IMR-90 (cell line): ENCODE results near the gene ANKFY1. TPM values are rescaled to one million over a fixed set of nuclear protein-coding genes. Genes with fewer than 3 reads are reported as not detected.

Experiments used
- ATAC-seq: fragments of 200-7000 bp; cut with Tn5 transposase; 2 replicates; pipeline ENCODE4 v1.9.1; 2020; ENCODE audit warnings: low read depth, mild to moderate bottlenecking, moderate library complexity
- BruUV-seq: library from RNA; stranded (reverse); fragments of 400-500 nt; replicated peaks from 2 replicates; lab custom pipeline; 2021; lab: Mats Ljungman, UMichigan
- CTCF ChIA-PET: fragments of 300-600 bp; formaldehyde crosslinking; extraction: SDS; loops from one replicate; lab custom pipeline; 2021; ENCODE audit warnings: antibody characterized with exemption; lab: Yijun Ruan, JAX
- POLR2A ChIA-PET: fragments of 300-600 bp; sonication (Branson Sonifier 250); formaldehyde crosslinking; loops from one replicate; lab custom pipeline; 2022; ENCODE audit warnings: antibody characterized with exemption; ENCODE audit not compliant: unreplicated experiment; lab: Charles Lee
- DNase-seq: peaks from one replicate; pipeline ENCODE4 v3.0.0; 2013
- H2AFZ ChIP-seq: replicated peaks from 2 replicates; pipeline ENCODE3; 2013; ENCODE audit warnings: low read length, mild to moderate bottlenecking; ENCODE audit not compliant: poor library complexity
- H2AK5ac ChIP-seq: 2 replicates; pipeline ENCODE4 v1.6.1; 2013; ENCODE audit warnings: low read depth, low read length, inconsistent platforms
- H2AK9ac ChIP-seq: replicated peaks from 2 replicates; pipeline ENCODE3; 2013; ENCODE audit warnings: mild to moderate bottlenecking, low read depth, low read length, moderate library complexity; ENCODE audit not compliant: poor library complexity
- H2BK120ac ChIP-seq: 2 replicates; pipeline ENCODE4 v1.6.1; 2013; ENCODE audit warnings: low read depth, low read length, inconsistent platforms
- H2BK15ac ChIP-seq: 3 replicates; pipeline ENCODE4 v1.6.1; 2013; ENCODE audit warnings: low read depth, low read length, inconsistent platforms
- H2BK20ac ChIP-seq: 2 replicates; pipeline ENCODE4 v1.6.1; 2013; ENCODE audit warnings: low read depth, mild to moderate bottlenecking, inconsistent platforms, low read length, moderate library complexity
- H2BK5ac ChIP-seq: 2 replicates; pipeline ENCODE4 v1.6.1; 2013; ENCODE audit warnings: mild to moderate bottlenecking, low read depth, low read length, inconsistent platforms; ENCODE audit not compliant: poor library complexity, severe bottlenecking
- H3K14ac ChIP-seq: replicated peaks from 2 replicates; pipeline ENCODE4 v1.6.1; 2013; ENCODE audit warnings: low read depth, low read length, inconsistent platforms
- H3K18ac ChIP-seq: 2 replicates; pipeline ENCODE4 v1.6.1; 2013; ENCODE audit warnings: low read depth, low read length, control low read depth
- H3K23ac ChIP-seq: 2 replicates; pipeline ENCODE4 v1.6.1; 2013; ENCODE audit warnings: low read depth, low read length, inconsistent platforms
- H3K27ac ChIP-seq: 2 replicates; pipeline ENCODE4 v1.5.1; 2013; ENCODE audit warnings: mild to moderate bottlenecking, control low read depth, low read length; ENCODE audit not compliant: insufficient read depth
- H3K27me3 ChIP-seq: 2 replicates; pipeline ENCODE4 v1.6.1; 2013; ENCODE audit warnings: low read length; ENCODE audit not compliant: control insufficient read depth, insufficient read depth
- H3K36me3 ChIP-seq: 2 replicates; pipeline ENCODE4 v1.6.1; 2013; ENCODE audit warnings: low read length, mixed read lengths; ENCODE audit not compliant: control insufficient read depth, insufficient read depth
- H3K4ac ChIP-seq: 2 replicates; pipeline ENCODE4 v1.6.1; 2013; ENCODE audit warnings: low read depth, low read length, inconsistent platforms
- H3K4me1 ChIP-seq: 2 replicates; pipeline ENCODE4 v1.6.1; 2013; ENCODE audit warnings: low read length, mixed read lengths; ENCODE audit not compliant: control insufficient read depth, insufficient read depth
- H3K4me2 ChIP-seq: 2 replicates; pipeline ENCODE4 v1.6.1; 2013; ENCODE audit warnings: low read depth, mild to moderate bottlenecking, control low read depth, low read length, moderate library complexity
- H3K4me3 ChIP-seq: 2 replicates; pipeline ENCODE4 v1.5.1; 2013; ENCODE audit warnings: low read depth, mild to moderate bottlenecking, control low read depth, low read length, moderate library complexity; ENCODE audit not compliant: insufficient read depth
- H3K56ac ChIP-seq: 2 replicates; pipeline ENCODE4 v1.6.1; 2013; ENCODE audit warnings: low read length, inconsistent platforms; ENCODE audit not compliant: insufficient read depth; ENCODE audit errors: extremely low read depth
- H3K79me1 ChIP-seq, 2 experiments: 2 replicates each; pipeline ENCODE4 v1.6.1; 2013; ENCODE audit warnings: low read length in 2 of 2, inconsistent platforms in 1 of 2, low read depth in 1 of 2
- H3K9ac ChIP-seq: 2 replicates; pipeline ENCODE4 v1.6.1; 2013; ENCODE audit warnings: low read depth, low read length, control low read depth
- H3K9me1 ChIP-seq: 2 replicates; pipeline ENCODE4 v1.6.1; 2013; ENCODE audit warnings: low read length, inconsistent platforms; ENCODE audit not compliant: insufficient read depth
- H3K9me3 ChIP-seq: 2 replicates; pipeline ENCODE4 v1.6.1; 2013; ENCODE audit warnings: low read length; ENCODE audit not compliant: control insufficient read depth, insufficient read depth
- H4K20me1 ChIP-seq: 2 replicates; pipeline ENCODE4 v1.6.1; 2013; ENCODE audit warnings: low read length, inconsistent platforms; ENCODE audit not compliant: insufficient read depth
- H4K5ac ChIP-seq: 2 replicates; pipeline ENCODE4 v1.6.1; 2013; ENCODE audit warnings: mild to moderate bottlenecking, low read depth, low read length, control low read depth
- H4K8ac ChIP-seq, 2 experiments: 2 replicates each; pipeline ENCODE4 v1.6.1; 2013; ENCODE audit warnings: low read depth in 2 of 2, low read length in 2 of 2, control low read depth in 1 of 2, inconsistent platforms in 1 of 2
- H4K91ac ChIP-seq: 2 replicates; pipeline ENCODE4 v1.6.1; 2013; ENCODE audit warnings: low read depth, low read length, inconsistent platforms; ENCODE audit not compliant: insufficient read depth
- BHLHE40 ChIP-seq: fragments of 150-350 bp; IDR thresholded peaks from 2 replicates; pipeline ENCODE4 v1.6.1; 2016; ENCODE audit warnings: mild to moderate bottlenecking, low read depth, low read length
- CTCF ChIP-seq: conservative IDR thresholded peaks from 2 replicates; pipeline ENCODE4 v1.5.1; 2012; ENCODE audit warnings: mild to moderate bottlenecking, low read depth, low read length, improper control_type of control experiment
- RFX5 ChIP-seq: IDR thresholded peaks from 2 replicates; pipeline ENCODE4 v1.8.0; 2012; ENCODE audit warnings: low read depth, mild to moderate bottlenecking, low read length, moderate library complexity
- WGBS, 2 experiments: methylation state at CpG; one replicate each; pipeline versions ENCODE4 v1.1.5 to v1.1.7; 2013; ENCODE audit warnings: missing lambda C conversion rate in 2 of 2; ENCODE audit not compliant: insufficient read length in 1 of 2; ENCODE audit errors: extremely low coverage in 2 of 2; 5-methylcytosine and 5-hydroxymethylcytosine counted together
- dilution Hi-C: fragments of 300-500 bp; cut with HindIII; formaldehyde crosslinking; loops from one replicate; pipeline ENCODE4 v1.14.3; 2018; ENCODE audit warnings: low sequenced_read_pairs; ENCODE audit not compliant: unreplicated experiment
- in situ Hi-C: fragments of 300-500 bp; cut with MboI; formaldehyde crosslinking; loops from 3 replicates; pipeline ENCODE4 v1.14.3; 2019; ENCODE audit warnings: low sequenced_read_pairs, inconsistent platforms, mixed read lengths
- intact Hi-C: fragments of 100-400 bp; cut with micrococcal nuclease; formaldehyde crosslinking; loops from 2 replicates; pipeline ENCODE4 v1.10.0; 2022
- polyA plus RNA-seq, 3 experiments: library from polyadenylated mRNA; depleted of rRNA; stranded (reverse); fragments of >200 nt; gene quantifications; 2 replicates each; pipeline ENCODE4 v1.2.3, GENCODE V29; 2012; ENCODE audit warnings: low replicate concordance in 1 of 3
- total RNA-seq: library from RNA; depleted of rRNA; stranded (reverse); fragments of >200 nt; gene quantifications from 2 replicates; pipeline ENCODE4 v1.2.3, GENCODE V29; 2012
- TF ChIP-seq, protein P1 (sequence below): fragments of 150-350 bp; IDR thresholded peaks from 2 replicates; pipeline ENCODE4 v1.6.1; 2016; ENCODE audit warnings: low read depth, mild to moderate bottlenecking, low read length, moderate library complexity, borderline replicate concordance
- TF ChIP-seq, protein P2 (sequence below): fragments of 150-350 bp; IDR thresholded peaks from 2 replicates; pipeline ENCODE4 v1.6.1; 2017; ENCODE audit warnings: mild to moderate bottlenecking, antibody characterized with exemption, low read length, low read depth

The ANKFY1 gene
- total and polyA plus RNA-seq, 2 of the 4 experiments (the other 2 are of a cell fraction), result 32.3 to 48.9 TPM

GRCh38 chr17:4136373-4136772, 127.4 kb downstream of the ANKFY1 start:
- Histone ChIP-seq H2BK5ac (no peak overlapping the region), H2AK5ac (no peak overlapping the region; the same call in 1 of the 2 replicates), H3K56ac (no peak overlapping the region), H3K4me1 (no peaks in the 10 kb centered on the region), H3K79me1 (peaks cover 15 to 84% of the 10 kb centered on the region in 2 experiments), H3K23ac (no peak overlapping the region), H3K4ac (no peak overlapping the region), H4K20me1 (peaks cover 60% of the 10 kb centered on the region), H3K18ac (no peak overlapping the region), H2BK20ac (no peak overlapping the region), H2BK15ac (no peak overlapping the region), H3K9me3 (no peaks in the 10 kb centered on the region), H3K27me3 (no peaks in the 10 kb centered on the region), H4K8ac (no peak overlapping the region), H3K9ac (no peak overlapping the region), H3K4me3 (no peak overlapping the region), H4K91ac (no peak overlapping the region), H2AFZ (no peak overlapping the region), H4K5ac (no peak overlapping the region), H3K14ac (no peak overlapping the region), H3K36me3 (peaks cover 2% of the 10 kb centered on the region; the same call in 1 of the 2 replicates), H3K4me2 (no peak overlapping the region), H3K27ac (no peak overlapping the region), H2AK9ac (no peak overlapping the region), H3K9me1 (peaks cover 20% of the 10 kb centered on the region), H2BK120ac (no peak overlapping the region)
- BruUV-seq, result no TSS peak
- intact Hi-C loops, result no loop called here
- peak; percentile 37 for DNase-seq
- dilution Hi-C loops, result no loop called here
- CTCF ChIA-PET, result no interaction called here
- TF ChIP-seq CTCF, result no peak
- no peak for TF ChIP-seq BHLHE40
- TF ChIP-seq, protein P1, sequence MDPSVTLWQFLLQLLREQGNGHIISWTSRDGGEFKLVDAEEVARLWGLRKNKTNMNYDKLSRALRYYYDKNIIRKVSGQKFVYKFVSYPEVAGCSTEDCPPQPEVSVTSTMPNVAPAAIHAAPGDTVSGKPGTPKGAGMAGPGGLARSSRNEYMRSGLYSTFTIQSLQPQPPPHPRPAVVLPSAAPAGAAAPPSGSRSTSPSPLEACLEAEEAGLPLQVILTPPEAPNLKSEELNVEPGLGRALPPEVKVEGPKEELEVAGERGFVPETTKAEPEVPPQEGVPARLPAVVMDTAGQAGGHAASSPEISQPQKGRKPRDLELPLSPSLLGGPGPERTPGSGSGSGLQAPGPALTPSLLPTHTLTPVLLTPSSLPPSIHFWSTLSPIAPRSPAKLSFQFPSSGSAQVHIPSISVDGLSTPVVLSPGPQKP, result no peak
- TF ChIP-seq RFX5, result no peak
- TF ChIP-seq, protein P2, sequence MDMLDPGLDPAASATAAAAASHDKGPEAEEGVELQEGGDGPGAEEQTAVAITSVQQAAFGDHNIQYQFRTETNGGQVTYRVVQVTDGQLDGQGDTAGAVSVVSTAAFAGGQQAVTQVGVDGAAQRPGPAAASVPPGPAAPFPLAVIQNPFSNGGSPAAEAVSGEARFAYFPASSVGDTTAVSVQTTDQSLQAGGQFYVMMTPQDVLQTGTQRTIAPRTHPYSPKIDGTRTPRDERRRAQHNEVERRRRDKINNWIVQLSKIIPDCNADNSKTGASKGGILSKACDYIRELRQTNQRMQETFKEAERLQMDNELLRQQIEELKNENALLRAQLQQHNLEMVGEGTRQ, result no peak
- WGBS, 2 experiments, result no CpG with 5 or more reads among the region's 6 CpGs
- ATAC-seq, result no peak
- in situ Hi-C loops, result no loop called here
- POLR2A ChIA-PET, result no interaction called here
